ENCODE measurements around the gene HHIPL2. TPM values are rescaled to one million over a fixed set of nuclear protein-coding genes. Genes with fewer than 3 reads are reported as not detected.
"Not testable (repeated sequence)": the region's sequence is repeated elsewhere in the genome, so short reads cannot be mapped to it uniquely, and the experiment has no call there.

Gene HHIPL2
- total and polyA plus RNA-seq, 8 donors = 0.06 to 1.3 (median 0.46) TPM; not detected in 3

- H3K4me3 ChIP-seq; DNase-seq; intact Hi-C loops (cut with DNase I); H3K36me3 ChIP-seq; FAIRE-seq; ATAC-seq; H3K27ac ChIP-seq; H3K27me3 ChIP-seq; H3K9me3 ChIP-seq; H3K4me1 ChIP-seq: not testable (repeated sequence)
- 94 to 95% methylated on average over 29 to 33 of the region's 33 CpGs for WGBS, 2 donors
Measured at GRCh38 chr1:222472776-222473540, 74.9 kb downstream of the HHIPL2 start.

Other genes starting within 250 kb of the HHIPL2 start
- gene TAF1A, start 41.8 kb upstream of the HHIPL2 start, total RNA-seq = 1 to 10 TPM; 1.6 to 4.1 (median 2.5) TPM
- 1 to 10 TPM; 1.4 to 1.9 TPM for gene TAF1A, start 41.8 kb upstream of the HHIPL2 start, polyA plus RNA-seq
- gene MIA3, start 70.0 kb upstream of the HHIPL2 start, total RNA-seq = 10 to 100 TPM; 40.7 to 59.7 (median 52.3) TPM
- 10 to 100 TPM; 26.9 to 29.8 TPM for gene MIA3, start 70.0 kb upstream of the HHIPL2 start, polyA plus RNA-seq
- gene AIDA, start 164.4 kb upstream of the HHIPL2 start, total RNA-seq = 10 to 100 TPM; 20.1 to 41.9 (median 28.7) TPM
- gene AIDA, start 164.4 kb upstream of the HHIPL2 start, polyA plus RNA-seq = 10 to 100 TPM; 22.4 to 22.5 TPM
- 10 to 100 TPM; 13.6 to 30.5 (median 16.2) TPM for gene BROX, start 164.5 kb upstream of the HHIPL2 start, total RNA-seq
- gene BROX, start 164.5 kb upstream of the HHIPL2 start, polyA plus RNA-seq = 10 to 100 TPM in 1 of 2 donors, 1 to 10 TPM in 1; 9.8 to 10.8 TPM
- under 1 TPM in 5 of 6 donors, not detected in 1; 0.20 to 0.66 (median 0.32) TPM for gene FAM177B, start 189.1 kb upstream of the HHIPL2 start, total RNA-seq
- under 1 TPM; 0.16 to 0.42 TPM for gene FAM177B, start 189.1 kb upstream of the HHIPL2 start, polyA plus RNA-seq